Measurements from ENCODE around the gene STK16.

- TF ChIP-seq CTCF (conservative IDR thresholded peaks at IDR 0.05; ENCODE audit: low read depth, low read length) = no peak
- TF ChIP-seq EZH2 (IDR thresholded peaks at IDR 0.05; ENCODE audit: borderline replicate concordance, low read depth, low read length, poor library complexity, severe bottlenecking) = no peak
Observed at GRCh38 chr2:219229305-219230058, 15.8 kb upstream of the STK16 start, which contains the start of the genes ANKZF1 and ATG9A.

All from A673 (cell line).